ENCODE measurements around the gene DLX4.

Gene DLX4, protein sequence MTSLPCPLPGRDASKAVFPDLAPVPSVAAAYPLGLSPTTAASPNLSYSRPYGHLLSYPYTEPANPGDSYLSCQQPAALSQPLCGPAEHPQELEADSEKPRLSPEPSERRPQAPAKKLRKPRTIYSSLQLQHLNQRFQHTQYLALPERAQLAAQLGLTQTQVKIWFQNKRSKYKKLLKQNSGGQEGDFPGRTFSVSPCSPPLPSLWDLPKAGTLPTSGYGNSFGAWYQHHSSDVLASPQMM

DNA sequence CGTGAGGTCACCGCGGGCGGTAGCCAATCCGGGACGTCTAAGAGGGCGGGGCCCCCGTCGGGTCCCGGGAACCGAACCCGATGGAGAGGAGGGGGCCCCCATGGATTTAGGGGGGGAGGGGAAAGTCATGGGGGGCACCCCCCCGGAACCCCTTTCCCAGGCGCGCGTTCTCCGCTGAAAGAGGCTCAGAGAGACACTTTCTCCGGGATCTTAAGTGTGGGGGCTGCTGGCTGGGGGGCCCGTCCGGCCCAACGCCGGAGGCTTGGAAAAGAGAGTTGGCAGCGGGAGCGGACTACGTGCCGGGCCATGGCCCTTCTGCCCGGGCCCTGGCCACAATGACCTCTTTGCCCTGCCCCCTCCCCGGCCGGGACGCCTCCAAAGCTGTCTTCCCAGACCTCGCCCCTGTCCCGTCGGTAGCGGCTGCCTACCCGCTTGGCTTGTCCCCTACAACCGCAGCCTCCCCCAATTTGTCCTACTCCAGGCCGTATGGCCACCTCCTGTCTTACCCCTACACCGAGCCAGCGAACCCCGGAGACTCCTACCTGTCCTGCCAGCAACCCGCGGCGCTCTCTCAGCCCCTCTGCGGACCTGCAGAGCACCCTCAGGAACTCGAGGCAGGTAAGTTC is at the start of gene DLX4:
Gene DLX4 (plus strand): TSS at position 57 of the 626 bp plus-strand sequence. CDS start 279 bp downstream, at position 336.
- DNase-seq = no peak

DNA sequence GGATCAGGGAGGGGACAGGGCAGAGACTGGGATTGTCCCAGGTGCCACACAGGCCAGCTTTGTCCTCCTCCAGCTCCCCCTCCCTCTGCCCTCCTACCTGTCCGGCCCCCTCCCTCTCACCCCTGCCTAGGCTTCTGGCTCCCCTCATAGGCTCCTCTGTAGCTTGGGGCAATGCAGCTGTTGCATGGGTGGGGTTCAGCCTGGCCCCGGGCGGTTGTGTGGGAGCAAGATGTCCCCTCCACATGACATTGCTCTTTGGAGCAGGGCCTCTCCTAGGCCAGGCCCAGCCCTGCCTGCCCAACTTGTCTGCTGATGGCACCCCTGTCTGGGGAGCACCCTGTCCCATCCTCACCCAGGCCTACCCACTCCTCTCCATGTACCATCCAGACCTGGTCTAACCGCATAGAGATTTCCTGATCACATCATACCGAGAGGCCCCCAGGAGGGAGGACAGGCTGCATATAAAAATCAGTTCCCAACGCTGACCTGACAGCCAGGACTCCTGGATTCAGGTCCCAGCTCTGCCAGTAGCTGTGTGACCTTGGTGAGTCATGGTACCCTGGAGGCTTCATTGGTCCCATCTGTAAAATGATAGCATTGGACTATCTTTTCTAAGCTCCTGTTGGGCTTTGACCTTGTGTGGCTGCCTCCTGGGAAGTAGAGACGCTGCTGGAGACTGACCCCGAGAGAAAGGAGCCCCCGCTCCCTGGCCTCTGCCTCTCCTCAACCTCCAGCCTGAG is 48.8 kb upstream of the DLX4 start:
- DNase-seq = no peak

DNA sequence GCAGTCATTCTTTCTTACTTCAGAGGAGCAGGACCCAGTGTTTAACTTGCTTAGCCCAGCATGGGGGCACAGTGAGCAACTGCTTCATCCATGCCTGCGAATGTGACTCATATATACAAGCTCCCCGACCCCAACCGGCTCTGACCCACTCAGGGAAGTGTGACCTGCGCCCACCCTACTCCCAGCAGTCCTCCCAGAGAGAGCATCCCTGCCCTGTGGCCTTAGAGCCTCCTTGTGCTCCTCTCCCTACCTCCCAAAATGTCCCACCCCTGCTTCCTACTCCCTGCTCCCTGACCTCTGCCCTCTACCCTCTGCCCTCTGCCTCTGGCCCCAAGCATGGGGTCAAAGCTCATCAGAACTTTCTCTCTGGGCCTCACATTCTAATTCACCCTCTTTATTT is 46.9 kb upstream of the DLX4 start:
- DNase-seq = no peak

DNA sequence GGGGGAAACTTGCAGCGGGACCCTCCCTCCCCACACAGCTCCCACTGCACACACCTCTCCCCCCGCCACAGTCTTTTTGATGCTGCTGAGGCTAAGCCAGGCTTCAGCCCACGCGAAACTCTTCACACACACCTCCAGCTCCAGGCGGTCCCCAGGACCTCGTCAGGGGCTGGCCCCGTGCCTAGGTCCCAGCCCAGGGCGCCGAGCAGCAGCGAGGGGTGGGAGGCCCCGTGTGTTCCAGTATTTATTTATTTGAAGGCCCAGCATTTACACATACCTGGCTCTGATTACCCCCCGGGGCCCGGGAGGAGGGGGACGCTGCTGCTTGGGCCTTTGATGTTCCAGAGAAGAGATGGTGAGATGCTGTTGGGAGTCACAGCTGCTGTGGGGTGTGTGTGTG is 44.9 kb upstream of the DLX4 start:
- no peak for DNase-seq

DNA sequence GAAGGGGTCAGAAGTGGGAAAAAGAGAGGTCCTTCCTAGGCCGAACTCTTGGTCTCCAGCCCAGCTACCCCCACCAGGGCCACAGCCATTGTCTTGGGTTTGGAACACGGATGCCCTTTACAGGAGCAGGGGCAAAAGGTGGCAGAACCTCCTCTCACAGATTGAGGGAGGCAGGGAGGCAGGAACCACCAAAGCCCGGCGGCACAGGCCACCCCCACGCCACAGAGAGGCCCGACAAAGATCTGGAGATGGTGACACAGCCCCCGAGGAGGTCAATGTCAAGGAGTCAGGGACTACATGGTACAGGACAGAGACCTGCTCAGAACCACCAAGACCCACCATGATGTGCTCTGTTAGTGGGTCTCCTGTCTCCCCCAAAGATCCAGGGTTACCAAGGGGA is 44.4 kb upstream of the DLX4 start:
- no peak for DNase-seq

DNA sequence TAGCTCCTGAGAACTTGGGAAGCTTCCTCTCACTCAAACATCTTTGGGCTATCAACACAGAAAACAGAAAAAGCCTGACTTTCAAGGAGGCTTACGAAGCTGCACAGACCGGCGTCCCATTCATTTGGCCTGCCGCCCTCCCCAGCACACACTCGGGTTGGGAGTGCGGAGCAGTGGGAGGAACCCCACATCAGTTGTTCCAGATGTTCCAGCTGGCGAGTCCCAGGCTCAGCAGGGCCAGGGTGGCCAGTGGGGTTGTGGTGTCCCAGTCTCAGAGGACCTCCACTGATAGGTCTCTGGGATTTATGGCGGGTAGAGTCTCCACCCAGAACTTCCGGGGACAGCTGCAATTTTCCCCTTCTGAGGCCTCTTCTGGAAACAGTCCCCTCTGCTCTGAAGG is 43.1 kb upstream of the DLX4 start:
- DNase-seq = no peak

DNA sequence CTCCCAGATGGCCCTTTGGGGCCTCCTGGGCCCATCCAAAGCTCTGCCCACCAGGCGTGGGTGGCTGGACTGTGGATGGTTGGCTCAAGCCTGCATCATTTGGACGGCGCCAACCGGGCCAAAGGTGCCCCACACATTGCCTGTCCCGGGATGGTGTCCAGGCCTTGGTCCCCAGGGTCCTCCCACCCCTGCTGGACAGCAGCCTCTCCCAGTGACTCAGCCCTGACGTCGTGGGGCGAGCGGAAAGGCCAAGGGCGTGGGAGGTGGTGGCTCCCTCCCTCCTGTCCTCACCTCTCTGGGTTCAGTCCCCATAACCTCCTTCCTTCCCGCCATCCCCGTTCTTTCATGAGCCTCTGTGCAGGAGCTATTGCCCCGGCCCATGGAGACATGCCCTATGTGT is 42.1 kb upstream of the DLX4 start:
- DNase-seq = no peak

DNA sequence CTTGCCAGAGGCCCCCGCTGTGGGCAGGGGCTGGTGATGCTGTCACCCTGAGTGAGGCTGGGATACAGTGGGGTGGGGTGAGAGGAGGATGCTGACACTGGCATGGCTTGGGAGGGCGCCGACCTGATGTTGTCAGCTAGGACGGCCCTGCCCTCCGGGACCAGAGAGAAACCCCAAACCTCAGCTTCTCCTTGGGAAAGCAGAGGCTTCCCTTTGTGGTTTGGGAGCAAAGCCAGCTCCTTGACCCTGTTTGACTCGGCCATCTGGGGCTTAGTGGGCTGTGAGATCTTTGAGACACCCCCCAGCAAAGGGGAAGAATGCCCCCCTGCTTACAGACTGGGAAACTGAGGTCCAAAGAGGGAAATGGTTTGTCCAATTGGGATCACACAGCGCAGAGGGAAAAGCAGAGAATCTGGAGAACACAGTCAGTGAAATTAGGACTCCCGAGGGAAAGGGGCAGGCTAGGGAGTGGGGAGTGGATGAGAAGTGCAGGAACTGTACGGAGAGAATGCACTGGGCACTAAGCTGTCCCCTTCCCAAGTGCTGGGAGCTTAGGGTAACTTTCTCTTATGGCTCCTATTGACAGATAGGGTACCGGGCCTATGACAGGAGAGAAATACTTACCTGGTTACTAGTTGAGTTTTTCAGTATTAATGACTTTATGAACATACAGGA is 40.7 kb upstream of the DLX4 start:
- DNase-seq = no peak

DNA sequence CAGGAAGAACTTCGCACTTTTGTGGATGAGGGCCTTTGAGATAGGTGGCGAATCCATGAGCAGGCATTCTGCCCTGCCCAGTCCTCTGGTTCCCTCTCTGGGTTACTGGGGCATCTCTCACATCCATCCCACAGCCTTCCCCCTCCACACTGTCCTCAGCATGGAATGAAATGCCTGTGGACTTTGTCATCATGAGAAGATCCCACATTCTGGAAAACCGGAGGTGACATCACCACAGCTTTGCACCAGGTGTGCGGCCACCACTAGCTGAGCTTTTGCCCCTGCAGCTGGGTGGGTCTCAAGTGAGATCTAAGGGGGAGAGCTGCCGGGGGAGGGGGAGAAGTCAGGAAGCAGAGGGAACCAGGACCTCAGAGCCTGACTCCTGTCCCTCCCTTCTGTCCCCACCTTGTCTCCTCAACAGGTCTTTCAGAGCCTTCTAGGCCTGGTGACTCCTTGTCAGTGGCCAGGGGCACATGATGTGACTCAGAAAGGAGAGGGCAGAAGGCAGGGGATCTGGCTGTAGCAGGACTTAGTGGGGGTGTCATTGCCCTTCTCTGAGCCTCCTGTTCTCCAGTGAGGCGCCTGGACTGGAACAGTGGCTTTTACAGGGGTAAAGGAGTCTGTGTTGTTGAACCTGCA is 40.0 kb upstream of the DLX4 start:
- DNase-seq = no peak

DNA sequence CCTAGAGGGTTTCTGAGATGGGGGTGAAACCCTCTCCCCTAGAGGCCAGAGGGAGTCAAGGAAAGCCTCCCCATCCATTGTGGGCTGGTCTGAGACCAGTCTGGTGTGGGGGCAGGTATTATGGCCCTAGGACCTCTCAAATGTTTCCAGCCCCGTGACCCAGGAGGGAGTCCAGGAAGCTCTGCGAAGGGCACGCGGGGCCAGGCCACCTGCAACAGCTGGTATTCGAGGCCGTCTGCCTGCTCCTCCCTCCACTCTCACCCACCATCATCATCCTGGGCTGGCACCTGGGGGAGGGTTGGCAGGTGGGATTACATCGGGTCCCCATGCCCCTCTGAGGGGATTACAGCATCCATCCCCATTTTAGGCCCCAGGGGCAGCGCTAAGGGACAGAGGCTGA is 38.1 kb upstream of the DLX4 start:
- no peak for DNase-seq

DNA sequence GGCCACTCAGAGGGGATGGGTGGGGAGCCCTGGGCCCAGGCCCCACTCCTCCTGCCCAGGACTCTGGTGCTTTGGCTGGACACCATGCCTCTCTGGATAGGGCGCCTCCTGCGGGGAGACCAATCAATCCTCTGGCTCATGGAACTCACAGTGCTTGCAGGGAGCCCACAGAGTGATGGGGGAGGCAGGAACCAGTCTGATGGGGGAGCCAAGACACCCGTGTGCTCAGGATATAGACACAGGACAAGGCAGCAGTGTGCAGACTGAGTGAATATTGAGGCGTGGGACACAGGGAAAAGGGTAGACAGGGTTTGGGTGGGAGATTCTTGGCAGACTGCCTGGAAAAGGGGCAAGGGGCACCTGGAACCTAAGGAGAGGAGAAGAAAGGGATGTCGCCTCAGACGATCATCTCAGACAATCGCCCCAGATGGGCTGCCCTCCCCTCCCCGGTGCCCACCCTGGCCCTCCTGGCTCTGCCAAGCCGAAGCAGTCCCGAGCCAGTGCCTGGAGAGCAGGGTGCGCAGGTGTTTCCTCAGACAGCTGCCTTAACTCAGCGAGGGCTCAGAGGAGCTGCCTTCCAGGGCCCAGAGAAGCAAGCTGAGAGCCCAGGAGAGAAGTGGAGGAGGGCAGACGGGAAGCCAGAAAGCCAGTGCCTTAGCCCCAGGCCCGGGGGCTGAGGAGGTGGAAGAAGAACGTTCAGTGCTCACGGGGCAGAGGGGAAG is 37.4 kb upstream of the DLX4 start:
- DNase-seq = no peak

DNA sequence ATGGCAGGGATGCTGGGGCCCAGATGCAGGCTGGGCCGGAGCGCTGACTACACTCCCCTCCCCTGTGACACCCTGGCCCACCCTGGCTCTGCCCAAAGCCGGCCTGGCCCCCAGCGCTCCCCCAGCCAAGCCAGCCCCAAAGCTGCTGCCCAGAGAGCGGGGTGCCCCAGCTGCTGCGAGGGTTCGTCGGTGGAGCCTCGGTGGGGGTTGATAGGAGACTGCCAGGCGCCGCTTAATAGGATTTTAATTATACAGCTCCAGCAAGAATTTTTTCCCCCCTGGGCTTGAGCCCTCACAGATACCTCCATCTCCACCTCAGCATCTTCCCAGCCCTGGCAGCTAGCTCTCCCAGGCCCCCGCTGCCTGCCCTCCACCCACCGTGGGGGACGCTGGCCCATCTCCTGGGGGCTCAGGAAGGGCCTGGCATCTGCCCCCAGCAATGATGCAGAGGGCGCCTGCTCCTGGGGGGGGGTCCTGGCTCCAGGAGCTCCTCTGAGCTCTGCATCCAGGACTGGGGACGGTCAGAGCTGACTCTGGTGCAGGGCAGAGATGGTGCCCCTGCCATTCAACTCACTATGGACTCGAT is 36.8 kb upstream of the DLX4 start:
- DNase-seq = no peak

DNA sequence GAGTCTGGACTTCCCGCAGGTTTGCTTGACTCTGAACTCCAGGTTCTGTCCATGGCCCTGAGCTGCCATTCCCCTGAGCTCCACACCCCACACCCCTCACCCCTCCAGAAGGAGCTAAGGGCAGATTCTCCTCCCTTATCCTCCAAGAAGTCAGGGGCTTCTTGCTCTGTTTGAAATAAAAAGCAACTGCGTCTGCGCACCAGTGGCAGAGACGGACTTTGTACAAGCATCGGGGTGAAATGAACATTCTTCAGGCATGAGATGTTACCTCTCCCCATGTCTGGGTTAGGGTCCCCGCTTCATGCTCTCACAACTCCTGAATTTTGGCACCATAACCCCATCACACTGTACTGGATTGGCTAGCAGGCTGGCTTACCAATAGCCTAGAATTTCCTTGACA is 36.1 kb upstream of the DLX4 start:
- DNase-seq = no peak

DNA sequence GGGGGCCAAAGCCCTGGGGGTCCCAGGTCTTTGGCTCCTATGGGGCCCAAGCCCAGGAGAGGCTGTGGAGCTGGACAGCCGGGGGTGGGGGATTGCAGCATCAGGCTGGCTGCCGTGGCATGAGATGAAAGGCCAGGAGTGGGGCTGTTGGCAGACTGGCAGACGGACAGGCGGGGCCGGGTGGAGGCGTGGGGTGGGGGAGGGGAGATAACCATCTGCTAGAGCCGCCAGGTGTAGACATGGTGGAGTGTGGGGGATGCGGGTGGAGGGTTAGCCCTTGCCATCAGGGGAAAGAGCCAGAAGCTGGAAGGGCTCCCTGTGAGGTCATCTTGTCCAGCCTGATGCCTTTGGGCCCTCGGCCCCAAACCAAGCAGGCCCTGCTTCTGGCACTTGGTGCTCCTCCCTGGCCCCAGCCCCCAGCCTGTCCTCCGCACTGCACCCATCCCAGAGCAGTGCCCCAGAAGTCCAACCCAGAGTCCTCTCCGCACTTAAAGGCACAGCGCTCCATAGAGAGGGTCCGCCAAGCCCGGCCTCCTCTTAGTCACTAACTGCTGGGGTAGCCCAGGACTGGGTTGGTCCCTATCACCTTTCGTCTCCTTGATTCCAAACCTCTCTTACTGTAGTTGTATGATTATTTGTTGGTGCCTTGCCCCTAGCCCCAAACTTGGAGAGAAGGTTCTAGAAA is 33.3 kb upstream of the DLX4 start:
- DNase-seq = no peak

DNA sequence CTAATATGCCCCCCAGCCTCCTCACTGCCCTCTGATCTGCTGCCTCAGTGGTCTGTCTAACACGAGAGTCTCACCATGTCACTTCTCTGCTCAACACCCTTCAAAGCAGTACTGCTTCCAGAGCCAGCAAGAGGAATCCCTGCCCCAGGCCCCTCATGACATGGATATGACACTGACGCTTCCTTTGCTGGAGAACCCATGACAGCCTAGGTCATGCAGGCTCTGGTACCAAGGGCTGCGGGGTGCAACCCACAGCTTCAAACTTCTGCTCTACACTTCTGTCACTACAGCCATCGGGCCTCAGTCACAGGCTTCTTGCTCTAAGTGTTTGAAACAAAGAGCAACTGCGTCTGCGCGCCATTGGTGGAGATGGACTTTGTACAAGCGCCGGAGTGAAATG is 32.6 kb upstream of the DLX4 start:
- no peak for DNase-seq

DNA sequence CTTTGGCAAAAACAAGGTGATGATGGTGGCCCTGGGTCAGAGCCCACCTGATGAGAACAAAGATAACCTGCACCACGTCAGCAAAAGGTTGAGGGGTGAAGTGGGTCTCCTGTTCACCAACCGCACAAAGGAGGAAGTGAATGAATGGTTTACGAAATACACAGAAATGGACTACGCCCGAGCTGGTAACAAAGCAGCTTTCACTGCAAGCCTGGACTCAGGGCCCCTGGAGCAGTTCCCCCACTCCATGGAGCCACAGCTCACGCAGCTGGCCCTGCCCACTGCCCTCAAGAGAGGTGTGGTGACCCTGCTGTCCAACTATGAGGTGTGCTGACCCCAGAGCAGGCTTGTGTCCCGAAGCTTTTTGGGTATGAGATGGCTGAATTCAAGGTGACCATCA is 29.7 kb upstream of the DLX4 start:
- DNase-seq = no peak

DNA sequence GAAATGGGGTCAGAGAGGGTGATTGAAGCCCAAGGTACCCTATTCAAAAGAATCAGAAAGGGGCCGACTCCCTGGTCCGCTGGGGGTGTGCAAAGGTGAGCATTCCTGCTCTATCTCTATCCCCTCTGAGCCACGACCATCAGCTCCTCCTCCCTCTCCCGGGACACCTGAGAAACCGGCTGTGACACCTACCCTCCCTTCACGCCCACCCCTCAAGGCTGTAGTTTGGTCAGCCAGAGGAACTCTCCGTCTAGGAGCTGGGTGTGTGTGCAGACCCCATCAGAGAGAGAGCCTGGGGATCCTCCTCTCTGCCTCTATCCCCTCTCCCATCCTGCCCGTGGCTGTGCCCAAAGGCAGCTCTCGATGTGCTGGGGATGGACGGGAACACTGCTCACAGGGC is 27.6 kb upstream of the DLX4 start:
- DNase-seq = no peak

DNA sequence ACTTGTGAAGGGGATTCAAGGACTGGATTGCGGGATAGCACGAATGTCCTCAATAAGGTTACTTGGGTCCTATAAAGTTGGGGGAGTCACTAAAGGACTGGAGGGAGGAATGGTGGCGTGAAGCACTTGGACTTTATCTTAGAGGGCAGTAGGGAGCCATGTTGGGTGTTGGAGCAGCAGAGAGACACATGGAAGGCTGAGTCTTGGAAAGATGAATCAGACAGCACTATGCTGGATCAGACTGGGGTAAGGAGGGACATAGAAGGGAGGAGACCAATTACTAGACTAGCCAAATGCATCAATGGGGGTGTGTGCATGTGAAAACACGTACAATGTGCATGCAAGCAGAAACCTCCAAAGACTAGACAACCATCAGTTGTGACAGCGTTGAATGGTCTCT is 26.0 kb upstream of the DLX4 start:
- DNase-seq = no peak

DNA sequence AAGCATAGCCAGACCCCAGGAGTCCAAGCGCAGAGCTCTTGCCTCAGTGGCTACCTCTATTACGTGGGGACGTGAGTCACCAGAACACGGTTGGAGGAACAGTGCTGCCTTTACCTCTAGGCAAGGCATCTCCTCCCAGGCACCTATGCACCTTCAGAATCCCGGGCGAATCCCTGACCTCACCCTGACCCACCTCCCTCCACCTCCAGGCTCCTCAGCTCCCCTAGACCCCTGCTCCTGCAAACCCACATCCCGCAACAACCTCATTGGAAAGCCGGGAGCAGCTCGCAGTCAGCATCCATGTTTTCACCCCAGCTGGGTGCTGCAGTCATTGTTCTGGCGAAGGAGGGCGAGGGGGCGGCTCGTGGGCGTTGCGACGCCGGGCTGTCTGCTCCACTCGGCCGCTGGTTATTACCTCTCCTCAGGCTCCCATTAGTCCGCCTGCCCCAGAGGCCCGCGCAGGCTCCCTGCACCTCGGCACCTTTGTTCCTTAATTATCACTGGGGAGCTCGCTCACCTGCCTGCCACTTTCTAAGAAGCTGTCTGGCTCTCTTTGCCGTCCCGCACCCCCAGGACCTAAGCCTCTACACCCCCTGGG is 24.6 kb upstream of the DLX4 start:
- no peak for DNase-seq

DNA sequence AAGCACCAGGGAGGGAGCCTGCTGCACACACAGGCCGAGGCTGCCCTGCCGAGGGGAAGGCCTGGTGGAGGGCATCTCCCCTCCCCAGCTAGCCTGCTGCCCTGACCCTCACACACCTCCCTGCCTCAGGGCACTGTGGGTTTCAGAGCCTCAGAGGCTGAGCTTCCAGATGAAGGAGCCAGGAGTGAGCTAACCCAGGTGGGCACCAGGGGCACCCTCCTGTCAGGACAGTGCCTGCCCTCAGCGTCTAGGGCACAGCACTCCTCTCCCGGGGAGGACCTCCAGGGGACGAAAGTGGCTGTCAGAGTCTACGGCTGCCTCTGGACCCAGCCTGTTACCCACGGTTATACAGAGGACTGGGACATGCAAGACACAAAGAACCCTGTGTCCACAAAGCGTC is 22.8 kb upstream of the DLX4 start:
- DNase-seq = no peak

DNA sequence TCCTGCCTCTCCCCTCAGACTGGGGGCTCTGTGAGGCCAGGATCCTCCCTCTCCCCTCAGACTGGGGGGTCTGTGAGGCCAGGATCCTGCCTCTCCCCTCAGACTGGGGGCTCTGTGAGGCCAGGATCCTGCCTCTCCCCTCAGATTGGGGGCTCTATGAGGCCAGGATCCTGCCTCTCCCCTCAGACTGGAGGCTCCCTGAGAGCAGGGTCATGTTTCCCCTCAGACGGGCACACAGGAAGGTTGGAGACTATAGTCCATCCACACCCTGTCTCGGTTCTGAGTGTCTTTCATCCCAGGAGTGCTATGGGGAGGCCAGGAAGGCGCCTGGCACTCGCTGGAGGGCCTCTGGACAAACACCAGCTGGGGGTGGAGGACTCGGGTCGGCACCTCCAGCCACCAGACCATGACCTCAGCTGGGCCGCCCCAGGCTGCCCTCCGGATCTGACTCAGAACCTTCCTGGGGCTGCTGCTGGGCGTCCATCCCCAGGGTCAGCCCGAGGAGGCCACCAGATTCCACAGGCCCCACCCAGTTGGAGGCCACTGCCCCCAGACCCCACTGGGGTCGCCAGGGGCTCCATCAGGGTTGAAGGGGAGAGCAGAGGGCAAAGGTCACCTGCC is 21.9 kb upstream of the DLX4 start:
- no peak for DNase-seq

All from NCI-H2029 (cell line).